ENCODE data around the gene PORCN. TPM values are rescaled to one million over a fixed set of nuclear protein-coding genes. Genes with fewer than 3 reads are reported as not detected.

Gene PORCN
- total RNA-seq, result 8.6 and 12.2 TPM in 2 replicates

GRCh38 chrX:48508400-48509244, at the start of gene PORCN:
PORCN (plus strand) TSS chrX:48508992; CDS start chrX:48509821, 829 bp downstream.

GRCh38 chrX:48470110-48470832, 38.5 kb upstream of the PORCN start, which contains the start of gene SLC38A5:
SLC38A5 (minus strand) TSS chrX:48470260; CDS start chrX:48467924, 2,336 bp downstream.

GRCh38 chrX:48475774-48476577, 32.8 kb upstream of the PORCN start, which contains the start of gene FTSJ1:
FTSJ1 (plus strand) TSS chrX:48476199; CDS start chrX:48478048, 1,849 bp downstream.

GRCh38 chrX:48521353-48522243, 12.8 kb downstream of the PORCN start, which contains the start of gene EBP:
EBP (plus strand) TSS chrX:48521808; CDS start chrX:48523772, 1,964 bp downstream.

GRCh38 chrX:48539345-48540027, 30.7 kb downstream of the PORCN start, which contains the start of gene TBC1D25:
TBC1D25 (plus strand) TSS chrX:48539714; CDS start chrX:48539798, 84 bp downstream.

Other genes with a start within 250 kb of the PORCN start
- gene SSX3, start 152.3 kb upstream of the PORCN start, total RNA-seq, result not detected in 2 replicates
- not detected in 2 replicates for gene SSX4, start 125.5 kb upstream of the PORCN start, total RNA-seq
- not detected in 2 replicates for gene SSX4B, start 97.0 kb upstream of the PORCN start, total RNA-seq
- gene SLC38A5, start 38.7 kb upstream of the PORCN start, total RNA-seq, result 21.3 and 26.4 TPM in 2 replicates
- gene FTSJ1, start 32.8 kb upstream of the PORCN start, total RNA-seq, result 38.6 and 38.9 TPM in 2 replicates
- gene EBP, start 12.8 kb downstream of the PORCN start, total RNA-seq, result 33.8 and 37.8 TPM in 2 replicates
- 7.2 and 7.8 TPM in 2 replicates for gene TBC1D25, start 30.7 kb downstream of the PORCN start, total RNA-seq
- gene RBM3, start 65.5 kb downstream of the PORCN start, total RNA-seq, result 362 and 640 TPM in 2 replicates
- 89.5 and 94.5 TPM in 2 replicates for gene WDR13, start 88.5 kb downstream of the PORCN start, total RNA-seq
- gene WAS, start 174.8 kb downstream of the PORCN start, total RNA-seq, result 0.11 and 0.13 TPM in 2 replicates
- gene SUV39H1, start 187.7 kb downstream of the PORCN start, total RNA-seq, result 2.6 and 3.5 TPM in 2 replicates

Measured in articular chondrocyte of knee joint (primary cell).